H9 (cell line): ENCODE data around the gene GABRB1. TPM values are rescaled to one million over a fixed set of nuclear protein-coding genes. Genes with fewer than 3 reads are reported as not detected.

Experiments
- DNase-seq: peaks from one replicate; pipeline ENCODE4 v3.0.0-alpha.2; 2017
- H2AFZ ChIP-seq: one replicate; pipeline ENCODE4 v1.6.1; 2013; ENCODE audit warnings: mild to moderate bottlenecking, low read length, control low read depth, moderate library complexity
- H2AK5ac ChIP-seq: 2 replicates; pipeline ENCODE4 v1.6.1; 2013; ENCODE audit warnings: low read length, control low read depth, mixed read lengths; ENCODE audit not compliant: insufficient read length
- H2BK120ac ChIP-seq: one replicate; pipeline ENCODE4 v1.6.1; 2013; ENCODE audit warnings: low read depth, mild to moderate bottlenecking, low read length, control low read depth, inconsistent platforms; ENCODE audit not compliant: poor library complexity, severe bottlenecking
- H2BK12ac ChIP-seq: 2 replicates; pipeline ENCODE4 v1.6.1; 2013; ENCODE audit warnings: low read length, control low read depth, mixed read lengths, low read depth; ENCODE audit not compliant: insufficient read length
- H2BK15ac ChIP-seq: 2 replicates; pipeline ENCODE4 v1.6.1; 2013; ENCODE audit warnings: low read depth, low read length, control low read depth
- H2BK20ac ChIP-seq: one replicate; pipeline ENCODE4 v1.6.1; 2013; ENCODE audit warnings: low read depth, mild to moderate bottlenecking, low read length, control low read depth, inconsistent platforms; ENCODE audit not compliant: poor library complexity, severe bottlenecking
- H2BK5ac ChIP-seq: 2 replicates; pipeline ENCODE4 v1.6.1; 2013; ENCODE audit warnings: low read length, control low read depth, mixed read lengths; ENCODE audit not compliant: insufficient read length
- H3K14ac ChIP-seq: 2 replicates; pipeline ENCODE4 v1.6.1; 2013; ENCODE audit warnings: low read length, control low read depth; ENCODE audit not compliant: insufficient read depth
- H3K18ac ChIP-seq: 2 replicates; pipeline ENCODE4 v1.6.1; 2013; ENCODE audit warnings: low read depth, mild to moderate bottlenecking, mixed read lengths, low read length, control low read depth; ENCODE audit not compliant: insufficient read length
- H3K23ac ChIP-seq: 2 replicates; pipeline ENCODE4 v1.6.1; 2013; ENCODE audit warnings: low read length, control low read depth, mixed read lengths, low read depth; ENCODE audit not compliant: insufficient read length
- H3K23me2 ChIP-seq: 2 replicates; pipeline ENCODE4 v1.6.1; 2013; ENCODE audit warnings: low read depth, mild to moderate bottlenecking, mixed read lengths, low read length, control low read depth; ENCODE audit not compliant: insufficient read length, poor library complexity, severe bottlenecking
- H3K27ac ChIP-seq: 2 replicates; pipeline ENCODE4 v1.5.1; 2013; ENCODE audit warnings: low read length, control low read depth, mixed read lengths, low read depth; ENCODE audit not compliant: insufficient read length
- H3K27me3 ChIP-seq: 2 replicates; pipeline ENCODE4 v1.6.1; 2013; ENCODE audit warnings: low read length, control low read depth, inconsistent platforms; ENCODE audit not compliant: insufficient read depth
- H3K4ac ChIP-seq: 2 replicates; pipeline ENCODE4 v1.6.1; 2013; ENCODE audit warnings: low read depth, mild to moderate bottlenecking, control low read depth, inconsistent platforms, low read length, moderate library complexity
- H3K4me1 ChIP-seq: 2 replicates; pipeline ENCODE4 v1.6.1; 2013; ENCODE audit warnings: low read length, control low read depth, inconsistent platforms; ENCODE audit not compliant: insufficient read depth
- H3K4me2 ChIP-seq: 2 replicates; pipeline ENCODE4 v1.6.1; 2013; ENCODE audit warnings: low read length, control low read depth, mixed read lengths; ENCODE audit not compliant: insufficient read length, insufficient read depth
- H3K56ac ChIP-seq: 2 replicates; pipeline ENCODE4 v1.6.1; 2013; ENCODE audit warnings: low read depth, mild to moderate bottlenecking, mixed read lengths, low read length, control low read depth; ENCODE audit not compliant: insufficient read length
- H3K79me1 ChIP-seq: 2 replicates; pipeline ENCODE4 v1.6.1; 2013; ENCODE audit warnings: low read depth, mild to moderate bottlenecking, moderate library complexity, low read length, control low read depth, inconsistent platforms; ENCODE audit not compliant: insufficient read depth, poor library complexity, severe bottlenecking
- H3K79me2 ChIP-seq: 2 replicates; pipeline ENCODE4 v1.6.1; 2013; ENCODE audit warnings: low read length, control low read depth, inconsistent platforms; ENCODE audit not compliant: insufficient read depth
- H3K9ac ChIP-seq: 2 replicates; pipeline ENCODE4 v1.6.1; 2013; ENCODE audit warnings: low read length, control low read depth, mixed read lengths; ENCODE audit not compliant: insufficient read length; ENCODE audit errors: extremely low read depth
- H3K9me3 ChIP-seq: one replicate; pipeline ENCODE4 v1.6.1; 2013; ENCODE audit warnings: low read depth, low read length, inconsistent platforms; ENCODE audit not compliant: control insufficient read depth
- H3T11ph ChIP-seq: one replicate; pipeline ENCODE4 v1.6.1; 2013; ENCODE audit warnings: mild to moderate bottlenecking, low read length, control low read depth, inconsistent platforms
- H4K20me1 ChIP-seq: one replicate; pipeline ENCODE4 v1.6.1; 2013; ENCODE audit not compliant: control insufficient read depth, insufficient read length, insufficient read depth
- H4K5ac ChIP-seq: 2 replicates; pipeline ENCODE4 v1.6.1; 2013; ENCODE audit warnings: low read depth, mild to moderate bottlenecking, mixed read lengths, low read length, control low read depth; ENCODE audit not compliant: insufficient read length
- H4K8ac ChIP-seq: replicated peaks from 2 replicates; pipeline ENCODE4 v1.6.1; 2013; ENCODE audit warnings: low read length, control low read depth, mixed read lengths, low read depth; ENCODE audit not compliant: insufficient read length
- H4K91ac ChIP-seq: 2 replicates; pipeline ENCODE4 v1.6.1; 2013; ENCODE audit warnings: low read depth, mild to moderate bottlenecking, moderate library complexity, mixed read lengths, low read length, control low read depth; ENCODE audit not compliant: insufficient read length
- H3K27ac Mint-ChIP-seq, 3 experiments: 2 replicates in 2 of 3; 3 replicates in 1 of 3; pipeline ENCODE4 v1.8.0; 2020 to 2021; ENCODE audit warnings: mixed read lengths in 3 of 3, mild to moderate bottlenecking in 1 of 3, moderate library complexity in 1 of 3
- H3K27me3 Mint-ChIP-seq: 2 replicates; pipeline ENCODE4 v1.8.0; 2021; ENCODE audit warnings: low read depth, mild to moderate bottlenecking, moderate library complexity, mixed read lengths
- H3K36me3 Mint-ChIP-seq, 3 experiments: 2 replicates in 2 of 3; 3 replicates in 1 of 3; pipeline ENCODE4 v1.8.0; 2020 to 2021; ENCODE audit warnings: low read depth in 3 of 3, mixed read lengths in 3 of 3; ENCODE audit not compliant: insufficient read depth in 1 of 3
- H3K4me1 Mint-ChIP-seq, 2 experiments: 2 replicates each; pipeline ENCODE4 v1.8.0; 2020; ENCODE audit warnings: mixed read lengths in 2 of 2
- H3K4me3 Mint-ChIP-seq, 2 experiments: 2 replicates in 1 of 2; 3 replicates in 1 of 2; pipeline ENCODE4 v1.8.0; 2020 to 2021; ENCODE audit warnings: mild to moderate bottlenecking in 2 of 2, mixed read lengths in 2 of 2, moderate library complexity in 1 of 2
- H3K9me3 Mint-ChIP-seq, 2 experiments: 2 replicates in 1 of 2; 3 replicates in 1 of 2; pipeline ENCODE4 v1.8.0; 2020; ENCODE audit warnings: mild to moderate bottlenecking in 2 of 2, mixed read lengths in 2 of 2, moderate library complexity in 1 of 2
- WGBS: extraction: QIAGEN DNeasy Blood & Tissue Kit; methylation state at CpG from one replicate; pipeline ENCODE4 v1.1.7; 2013; ENCODE audit warnings: missing lambda C conversion rate, low lambda C conversion rate, mixed read lengths; ENCODE audit not compliant: insufficient read length; ENCODE audit errors: extremely low coverage; 5-methylcytosine and 5-hydroxymethylcytosine counted together
- total RNA-seq: library from RNA; stranded (reverse); gene quantifications from 2 replicates; pipeline ENCODE4 v1.2.1, GENCODE V29; 2021
- TF ChIP-seq, protein P1 (sequence below): fragments of 200-600 bp; sonication (generic); conservative IDR thresholded peaks from 3 replicates; pipeline ENCODE4 v1.8.0; 2021; ENCODE audit warnings: antibody characterized with exemption, mild to moderate bottlenecking

GABRB1 gene
- total RNA-seq, 1 experiment from 2014 or later = 0.39 TPM

DNA sequence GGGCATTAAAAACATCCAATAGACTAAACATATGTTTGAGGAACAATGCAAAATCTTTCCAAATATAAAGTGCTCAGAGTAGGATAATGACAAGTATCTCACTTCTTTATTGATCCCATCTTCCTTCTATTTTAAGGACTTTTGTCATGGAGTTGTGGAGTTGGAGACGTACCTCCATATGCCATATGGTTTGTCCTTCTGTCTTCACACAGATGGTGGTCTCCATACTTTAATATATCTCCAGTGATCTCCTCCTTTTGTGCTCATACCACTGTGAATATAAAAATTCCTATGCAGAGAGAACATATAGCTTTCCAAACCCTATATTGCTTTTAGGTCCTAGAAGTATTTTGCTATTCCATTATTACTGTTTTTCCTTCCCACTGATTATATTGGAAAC, 64.5 kb downstream of the GABRB1 start:
- Histone ChIP-seq H3K79me2 (no peaks in the 10 kb centered on the region), H3K4ac (no peak overlapping the region), H2BK12ac (no peak overlapping the region), H2AK5ac (no peak overlapping the region), H3K14ac (no peak overlapping the region), H3K4me2 (no peak overlapping the region), H3K79me1 (no peaks in the 10 kb centered on the region), H4K91ac (no peak overlapping the region), H2BK5ac (no peak overlapping the region), H3K4me1 (no peaks in the 10 kb centered on the region), H2BK120ac (no peak overlapping the region), H3K23ac (no peak overlapping the region), H2AFZ (no peak overlapping the region), H4K20me1 (no peaks in the 10 kb centered on the region), H3K27me3 (no peaks in the 10 kb centered on the region), H3K9me3 (no peaks in the 10 kb centered on the region), H3K9ac (no peak overlapping the region), H3K27ac (no peak overlapping the region), H3T11ph (no peak overlapping the region), H3K56ac (no peak overlapping the region), H2BK20ac (no peak overlapping the region), H4K5ac (no peak overlapping the region), H3K18ac (no peak overlapping the region), H3K23me2 (no peaks in the 10 kb centered on the region), H4K8ac (no peak overlapping the region), H2BK15ac (no peak overlapping the region)
- WGBS = no CpG with 5 or more reads among the region's 1 CpG
- TF ChIP-seq, protein P1, sequence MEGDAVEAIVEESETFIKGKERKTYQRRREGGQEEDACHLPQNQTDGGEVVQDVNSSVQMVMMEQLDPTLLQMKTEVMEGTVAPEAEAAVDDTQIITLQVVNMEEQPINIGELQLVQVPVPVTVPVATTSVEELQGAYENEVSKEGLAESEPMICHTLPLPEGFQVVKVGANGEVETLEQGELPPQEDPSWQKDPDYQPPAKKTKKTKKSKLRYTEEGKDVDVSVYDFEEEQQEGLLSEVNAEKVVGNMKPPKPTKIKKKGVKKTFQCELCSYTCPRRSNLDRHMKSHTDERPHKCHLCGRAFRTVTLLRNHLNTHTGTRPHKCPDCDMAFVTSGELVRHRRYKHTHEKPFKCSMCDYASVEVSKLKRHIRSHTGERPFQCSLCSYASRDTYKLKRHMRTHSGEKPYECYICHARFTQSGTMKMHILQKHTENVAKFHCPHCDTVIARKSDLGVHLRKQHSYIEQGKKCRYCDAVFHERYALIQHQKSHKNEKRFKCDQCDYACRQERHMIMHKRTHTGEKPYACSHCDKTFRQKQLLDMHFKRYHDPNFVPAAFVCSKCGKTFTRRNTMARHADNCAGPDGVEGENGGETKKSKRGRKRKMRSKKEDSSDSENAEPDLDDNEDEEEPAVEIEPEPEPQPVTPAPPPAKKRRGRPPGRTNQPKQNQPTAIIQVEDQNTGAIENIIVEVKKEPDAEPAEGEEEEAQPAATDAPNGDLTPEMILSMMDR = no peak
- DNase-seq = no peak
- H3K9me3 Mint-ChIP-seq = no peaks in the 10 kb centered on the region
- H3K36me3 Mint-ChIP-seq = no peaks in the 10 kb centered on the region
- no peaks in the 10 kb centered on the region; the same call in 1 of the 2 replicates for H3K27me3 Mint-ChIP-seq
- no peaks in the 10 kb centered on the region for H3K4me1 Mint-ChIP-seq
- H3K27ac Mint-ChIP-seq = no peak overlapping the region
- no peak overlapping the region for H3K4me3 Mint-ChIP-seq
